IMR-90 (cell line): ENCODE results near the gene PTS.

ENCODE experiments used
- BHLHE40 ChIP-seq: fragments of 150-350 bp; IDR thresholded peaks from 2 replicates; pipeline ENCODE4 v1.6.1; 2016; ENCODE audit warnings: mild to moderate bottlenecking, low read depth, low read length
- CEBPB ChIP-seq: IDR thresholded peaks from 2 replicates; pipeline ENCODE4 v1.6.1; 2012; ENCODE audit warnings: low read depth, low read length, improper control_type of control experiment
- NFE2L2 ChIP-seq: fragments of 150-350 bp; IDR thresholded peaks from 2 replicates; pipeline ENCODE4 v1.6.1; 2016; ENCODE audit warnings: low read depth, mild to moderate bottlenecking, low read length
- POLR2A ChIP-seq: IDR thresholded peaks from 2 replicates; pipeline ENCODE4 v1.6.1; 2012; ENCODE audit warnings: mild to moderate bottlenecking, low read depth, low read length
- SMC3 ChIP-seq: fragments of 150-350 bp; IDR thresholded peaks from 2 replicates; pipeline ENCODE4 v1.6.1; 2016; ENCODE audit warnings: low read depth, mild to moderate bottlenecking, antibody characterized with exemption, low read length, moderate library complexity
- TF ChIP-seq, protein P1 (sequence below): fragments of 150-350 bp; IDR thresholded peaks from 2 replicates; pipeline ENCODE4 v1.6.1; 2017; ENCODE audit warnings: mild to moderate bottlenecking, antibody characterized with exemption, low read length, low read depth

DNA sequence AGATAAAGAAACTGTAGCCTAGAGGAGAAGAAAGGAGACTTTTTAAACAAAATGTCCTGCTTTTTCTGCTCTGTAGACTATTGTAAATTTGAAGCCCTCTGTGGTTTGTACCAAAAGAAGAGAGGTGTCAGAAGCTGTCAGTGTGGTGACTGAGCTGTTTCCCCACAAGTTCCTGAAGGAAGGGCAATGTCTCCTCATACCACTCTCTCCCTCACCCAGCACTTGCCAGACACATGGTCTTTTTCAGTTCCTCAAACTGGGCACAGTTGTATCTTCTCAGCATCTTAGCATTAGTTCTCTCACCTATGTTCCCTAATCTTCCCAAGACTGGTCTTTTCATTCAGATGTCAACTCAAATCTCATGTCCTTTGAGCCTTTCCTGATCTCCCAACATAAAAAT, 46.6 kb upstream of the PTS start:
- no peak for TF ChIP-seq CEBPB
- no peak for TF ChIP-seq POLR2A
- TF ChIP-seq, protein P1, sequence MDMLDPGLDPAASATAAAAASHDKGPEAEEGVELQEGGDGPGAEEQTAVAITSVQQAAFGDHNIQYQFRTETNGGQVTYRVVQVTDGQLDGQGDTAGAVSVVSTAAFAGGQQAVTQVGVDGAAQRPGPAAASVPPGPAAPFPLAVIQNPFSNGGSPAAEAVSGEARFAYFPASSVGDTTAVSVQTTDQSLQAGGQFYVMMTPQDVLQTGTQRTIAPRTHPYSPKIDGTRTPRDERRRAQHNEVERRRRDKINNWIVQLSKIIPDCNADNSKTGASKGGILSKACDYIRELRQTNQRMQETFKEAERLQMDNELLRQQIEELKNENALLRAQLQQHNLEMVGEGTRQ: no peak
- no peak for TF ChIP-seq SMC3
- no peak for TF ChIP-seq NFE2L2
- no peak for TF ChIP-seq BHLHE40
